WTC11 (cell line): ENCODE measurements around the gene NXN. TPM values are rescaled to one million over a fixed set of nuclear protein-coding genes. Genes with fewer than 3 reads are reported as not detected.
A peak's percentile ranks its signal among the peaks of the same experiment; 100 is the strongest.

ENCODE experiments used
- ATAC-seq: fragments of 200-7000 bp; cut with Tn5 transposase; 2 replicates; pipeline ENCODE4 v1.10.0; 2021; ENCODE audit warnings: mild to moderate bottlenecking, moderate library complexity
- Bru-seq: library from RNA; stranded (reverse); fragments of 400-500 nt; gene quantifications from one replicate; lab custom pipeline; 2021; lab: Mats Ljungman, UMichigan
- CTCF ChIA-PET: fragments of 300-600 bp; sonication (Branson Sonifier 250); formaldehyde crosslinking; loops from one replicate; lab custom pipeline; 2021; ENCODE audit warnings: antibody characterized with exemption; lab: Charles Lee
- POLR2A ChIA-PET: fragments of 350-600 bp; sonication (Branson Sonifier 250); formaldehyde crosslinking; loops from one replicate; lab custom pipeline; 2021; ENCODE audit warnings: antibody characterized with exemption; lab: Charles Lee
- DNase-seq: peaks from one replicate; pipeline ENCODE4 v3.0.0; 2021; ENCODE audit warnings: low spot score
- H3K27ac Mint-ChIP-seq: 2 replicates; pipeline ENCODE4 v1.8.0; 2021; ENCODE audit warnings: mixed read lengths
- H3K27me3 Mint-ChIP-seq: 2 replicates; pipeline ENCODE4 v1.8.0; 2021; ENCODE audit warnings: low read depth, mild to moderate bottlenecking, moderate library complexity, mixed read lengths
- H3K36me3 Mint-ChIP-seq: 2 replicates; pipeline ENCODE4 v1.8.0; 2021; ENCODE audit warnings: mixed read lengths
- H3K4me1 Mint-ChIP-seq: 2 replicates; pipeline ENCODE4 v1.8.0; 2022; ENCODE audit warnings: mixed read lengths
- H3K4me3 Mint-ChIP-seq: 2 replicates; pipeline ENCODE4 v1.8.0; 2021; ENCODE audit warnings: mild to moderate bottlenecking, moderate library complexity, mixed read lengths
- H3K9me3 Mint-ChIP-seq: 2 replicates; pipeline ENCODE4 v1.8.0; 2021; ENCODE audit warnings: mixed read lengths
- ATF1 ChIP-seq: sonication (generic); formaldehyde crosslinking; IDR thresholded peaks from 2 replicates; pipeline ENCODE4 v1.8.1; 2023; ENCODE audit warnings: mild to moderate bottlenecking, moderate library complexity, missing genetic modification reagents
- CBFB ChIP-seq: sonication (generic); formaldehyde crosslinking; IDR thresholded peaks from 2 replicates; pipeline ENCODE4 v1.8.1; 2022; ENCODE audit warnings: mild to moderate bottlenecking, low read depth, missing genetic modification reagents
- CREB1 ChIP-seq: sonication (generic); formaldehyde crosslinking; IDR thresholded peaks from 2 replicates; pipeline ENCODE4 v1.8.0; 2023; ENCODE audit warnings: mild to moderate bottlenecking, missing genetic modification reagents
- ETV6 ChIP-seq: sonication (generic); formaldehyde crosslinking; IDR thresholded peaks from 2 replicates; pipeline ENCODE4 v1.8.1; 2022; ENCODE audit warnings: mild to moderate bottlenecking, missing genetic modification reagents
- FOXK1 ChIP-seq: sonication (generic); formaldehyde crosslinking; IDR thresholded peaks from 2 replicates; pipeline ENCODE4 v1.8.0; 2022; ENCODE audit warnings: mild to moderate bottlenecking, moderate library complexity, missing genetic modification reagents
- JAZF1 ChIP-seq: fragments of 250-450 bp; sonication (Bioruptor Pico); IDR thresholded peaks from 2 replicates; pipeline ENCODE4 v1.9.0; 2021; ENCODE audit warnings: moderate library complexity, mild to moderate bottlenecking, inconsistent platforms
- MXD4 ChIP-seq: fragments of 250-450 bp; sonication (Bioruptor Pico); IDR thresholded peaks from 2 replicates; pipeline ENCODE4 v1.8.0; 2021; ENCODE audit warnings: mild to moderate bottlenecking, moderate library complexity, borderline replicate concordance
- MYBL2 ChIP-seq: sonication (generic); formaldehyde crosslinking; IDR thresholded peaks from 2 replicates; pipeline ENCODE4 v1.8.1; 2023; ENCODE audit warnings: mild to moderate bottlenecking, moderate library complexity, missing genetic modification reagents
- NFATC4 ChIP-seq: fragments of 250-450 bp; sonication (Bioruptor Pico); IDR thresholded peaks from 2 replicates; pipeline ENCODE4 v1.9.0; 2021; ENCODE audit warnings: mild to moderate bottlenecking
- PRRX2 ChIP-seq: fragments of 250-450 bp; sonication (Bioruptor Pico); IDR thresholded peaks from 2 replicates; pipeline ENCODE4 v1.8.0; 2021; ENCODE audit warnings: mild to moderate bottlenecking
- SOX15 ChIP-seq: fragments of 250-450 bp; sonication (Bioruptor Pico); IDR thresholded peaks from 2 replicates; pipeline ENCODE4 v1.9.0; 2021; ENCODE audit warnings: mild to moderate bottlenecking
- ZNF317 ChIP-seq: sonication (generic); formaldehyde crosslinking; IDR thresholded peaks from 2 replicates; pipeline ENCODE4 v1.8.1; 2023; ENCODE audit warnings: low read depth, mild to moderate bottlenecking, moderate library complexity, missing genetic modification reagents, borderline replicate concordance
- ZNF416 ChIP-seq: fragments of 250-450 bp; sonication (Bioruptor Pico); IDR thresholded peaks from 2 replicates; pipeline ENCODE4 v1.9.0; 2021; ENCODE audit warnings: mild to moderate bottlenecking, inconsistent platforms
- long read RNA-seq, 3 experiments: library from RNA in 1 of 3; library from capped mRNA in 1 of 3; library from polyadenylated mRNA in 1 of 3; unstranded in 2 of 3; stranded (forward) in 1 of 3; transcript quantifications; one replicate each; pipeline ENCODE4 v2.0.0, GENCODE V29; 2021
- total RNA-seq: library from RNA; stranded (reverse); gene quantifications from 3 replicates; pipeline ENCODE4 v1.2.3, GENCODE V29; 2021
- TF ChIP-seq, protein P1 (sequence below): sonication (generic); formaldehyde crosslinking; IDR thresholded peaks from 2 replicates; pipeline ENCODE4 v1.8.1; 2022; ENCODE audit warnings: mild to moderate bottlenecking, missing genetic modification reagents, moderate library complexity, borderline replicate concordance
- TF ChIP-seq, protein P2 (sequence below): sonication (generic); formaldehyde crosslinking; IDR thresholded peaks from 2 replicates; pipeline ENCODE4 v1.8.1; 2022; ENCODE audit warnings: mild to moderate bottlenecking, moderate library complexity, missing genetic modification reagents
- TF ChIP-seq, protein P3 (sequence below): sonication (generic); formaldehyde crosslinking; IDR thresholded peaks from 2 replicates; pipeline ENCODE4 v1.8.0; 2023; ENCODE audit warnings: missing genetic modification reagents, mild to moderate bottlenecking, borderline replicate concordance
- TF ChIP-seq, protein P4 (sequence below): fragments of 250-450 bp; sonication (Bioruptor Pico); IDR thresholded peaks from 2 replicates; pipeline ENCODE4 v1.9.0; 2021; ENCODE audit warnings: mild to moderate bottlenecking, borderline replicate concordance
- TF ChIP-seq, protein P5 (sequence below): sonication (generic); formaldehyde crosslinking; IDR thresholded peaks from 2 replicates; pipeline ENCODE4 v1.8.0; 2022; ENCODE audit warnings: mild to moderate bottlenecking, missing genetic modification reagents
- TF ChIP-seq, protein P6 (sequence below): fragments of 250-450 bp; sonication (Bioruptor Pico); conservative IDR thresholded peaks from 2 replicates; pipeline ENCODE4 v1.9.0; 2021; ENCODE audit warnings: mild to moderate bottlenecking

The NXN gene
- 96.8 to 100 TPM (median 98.7 TPM) in 3 replicates for total RNA-seq
- Bru-seq, nascent RNA, result percentile 70 among the genes with signal in this experiment
- long read RNA-seq, experiment 1, transcript NXN-201 (8 exons, 3,036 nt), result major isoform, 258 of 309 reads
- long read RNA-seq, experiment 1, partial matches to known transcripts, result 17 of 309 reads
- long read RNA-seq, experiment 1, other reads (novel, unspliced or antisense), result 28 of 309 reads
- long read RNA-seq, experiment 2, transcript NXN-201 (8 exons, 3,036 nt), result major isoform, 41 of 100 reads
- long read RNA-seq, experiment 2, partial matches to known transcripts, result 9 of 100 reads
- long read RNA-seq, experiment 2, other reads (novel, unspliced or antisense), result 48 of 100 reads
- long read RNA-seq, experiment 3, partial matches to known transcripts, result 0 of 2 reads
- long read RNA-seq, experiment 3, other reads (novel, unspliced or antisense), result 1 of 2 reads

DNA sequence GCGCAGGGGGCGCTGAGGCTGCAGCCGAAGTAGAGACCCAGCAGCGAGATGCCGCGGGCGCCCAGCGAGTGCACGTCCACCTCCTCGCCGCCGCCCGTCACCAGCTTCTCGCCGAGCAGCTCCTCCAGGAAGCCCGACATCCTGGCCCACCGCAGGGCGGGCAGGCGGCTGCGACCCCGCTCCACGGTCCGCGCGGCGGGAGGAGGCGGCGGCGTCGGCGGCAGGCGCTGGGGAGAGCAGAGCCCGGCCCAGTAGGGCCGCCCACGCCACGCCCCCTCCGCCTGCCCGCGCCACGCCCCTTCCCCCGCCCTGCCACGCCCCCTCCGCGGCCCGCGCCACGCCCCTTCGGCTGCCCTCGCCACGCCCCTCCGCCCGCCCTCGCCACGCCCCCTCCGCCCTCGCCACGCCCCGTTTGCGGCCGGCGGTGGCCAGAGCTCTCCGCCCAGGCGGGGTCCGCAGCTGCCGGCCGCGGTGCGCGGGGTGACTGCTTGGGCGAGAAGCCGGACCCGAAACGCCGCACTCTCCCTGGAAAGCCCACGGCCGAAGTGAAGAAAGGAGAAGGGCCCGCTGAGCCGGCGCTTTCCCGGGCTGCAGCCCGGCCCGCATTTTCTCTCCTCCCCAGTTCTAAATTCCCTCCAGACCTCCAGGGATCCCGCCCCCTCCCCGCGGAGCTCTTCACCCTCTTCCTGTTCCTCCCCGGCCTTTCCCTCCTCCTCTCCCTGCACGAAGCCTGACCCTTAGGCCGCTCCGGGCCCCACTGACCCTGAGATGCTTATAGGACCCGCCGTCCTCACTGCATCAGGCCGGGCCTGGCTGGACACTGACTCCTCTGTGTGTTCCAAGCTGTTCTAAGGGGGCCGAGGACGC lies at the start of gene NXN:
NXN (minus strand) TSS at position 238 of the 867 bp plus-strand sequence.
- POLR2A ChIA-PET, result interaction anchor here (0.6 to 2.8 kb wide), 17 partner anchors 9 to 308 kb away, joined by 3 to 32 read pairs (median 4); partner anchors contain the start of genes GLOD4 and MRM3
- peak within 1 kb of the TSS; percentile 96; the same call in 1 of the 2 replicates for H3K27ac Mint-ChIP-seq
- peak; percentile 74 for ATAC-seq
- TF ChIP-seq, protein P1, sequence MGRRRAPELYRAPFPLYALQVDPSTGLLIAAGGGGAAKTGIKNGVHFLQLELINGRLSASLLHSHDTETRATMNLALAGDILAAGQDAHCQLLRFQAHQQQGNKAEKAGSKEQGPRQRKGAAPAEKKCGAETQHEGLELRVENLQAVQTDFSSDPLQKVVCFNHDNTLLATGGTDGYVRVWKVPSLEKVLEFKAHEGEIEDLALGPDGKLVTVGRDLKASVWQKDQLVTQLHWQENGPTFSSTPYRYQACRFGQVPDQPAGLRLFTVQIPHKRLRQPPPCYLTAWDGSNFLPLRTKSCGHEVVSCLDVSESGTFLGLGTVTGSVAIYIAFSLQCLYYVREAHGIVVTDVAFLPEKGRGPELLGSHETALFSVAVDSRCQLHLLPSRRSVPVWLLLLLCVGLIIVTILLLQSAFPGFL (CRISPR knock-in tag), result no peak
- TF ChIP-seq SOX15 (no peak), JAZF1 (CRISPR knock-in tag) (no peak), CREB1 (no peak), ZNF416 (CRISPR knock-in tag) (no peak), FOXK1 (CRISPR knock-in tag) (0 out of 2 replicates have a peak, but pooled peaks have one; percentile 43), ETV6 (CRISPR knock-in tag) (no peak), ATF1 (CRISPR knock-in tag) (no peak), CBFB (0 out of 2 replicates have a peak, but pooled peaks have one; percentile 21), MYBL2 (CRISPR knock-in tag) (no peak), MXD4 (CRISPR knock-in tag) (no peak), NFATC4 (no peak), PRRX2 (CRISPR knock-in tag) (no peak), ZNF317 (CRISPR knock-in tag) (no peak)
- TF ChIP-seq, protein P2, sequence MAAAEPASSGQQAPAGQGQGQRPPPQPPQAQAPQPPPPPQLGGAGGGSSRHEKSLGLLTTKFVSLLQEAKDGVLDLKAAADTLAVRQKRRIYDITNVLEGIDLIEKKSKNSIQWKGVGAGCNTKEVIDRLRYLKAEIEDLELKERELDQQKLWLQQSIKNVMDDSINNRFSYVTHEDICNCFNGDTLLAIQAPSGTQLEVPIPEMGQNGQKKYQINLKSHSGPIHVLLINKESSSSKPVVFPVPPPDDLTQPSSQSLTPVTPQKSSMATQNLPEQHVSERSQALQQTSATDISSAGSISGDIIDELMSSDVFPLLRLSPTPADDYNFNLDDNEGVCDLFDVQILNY, result no peak
- TF ChIP-seq, protein P3, sequence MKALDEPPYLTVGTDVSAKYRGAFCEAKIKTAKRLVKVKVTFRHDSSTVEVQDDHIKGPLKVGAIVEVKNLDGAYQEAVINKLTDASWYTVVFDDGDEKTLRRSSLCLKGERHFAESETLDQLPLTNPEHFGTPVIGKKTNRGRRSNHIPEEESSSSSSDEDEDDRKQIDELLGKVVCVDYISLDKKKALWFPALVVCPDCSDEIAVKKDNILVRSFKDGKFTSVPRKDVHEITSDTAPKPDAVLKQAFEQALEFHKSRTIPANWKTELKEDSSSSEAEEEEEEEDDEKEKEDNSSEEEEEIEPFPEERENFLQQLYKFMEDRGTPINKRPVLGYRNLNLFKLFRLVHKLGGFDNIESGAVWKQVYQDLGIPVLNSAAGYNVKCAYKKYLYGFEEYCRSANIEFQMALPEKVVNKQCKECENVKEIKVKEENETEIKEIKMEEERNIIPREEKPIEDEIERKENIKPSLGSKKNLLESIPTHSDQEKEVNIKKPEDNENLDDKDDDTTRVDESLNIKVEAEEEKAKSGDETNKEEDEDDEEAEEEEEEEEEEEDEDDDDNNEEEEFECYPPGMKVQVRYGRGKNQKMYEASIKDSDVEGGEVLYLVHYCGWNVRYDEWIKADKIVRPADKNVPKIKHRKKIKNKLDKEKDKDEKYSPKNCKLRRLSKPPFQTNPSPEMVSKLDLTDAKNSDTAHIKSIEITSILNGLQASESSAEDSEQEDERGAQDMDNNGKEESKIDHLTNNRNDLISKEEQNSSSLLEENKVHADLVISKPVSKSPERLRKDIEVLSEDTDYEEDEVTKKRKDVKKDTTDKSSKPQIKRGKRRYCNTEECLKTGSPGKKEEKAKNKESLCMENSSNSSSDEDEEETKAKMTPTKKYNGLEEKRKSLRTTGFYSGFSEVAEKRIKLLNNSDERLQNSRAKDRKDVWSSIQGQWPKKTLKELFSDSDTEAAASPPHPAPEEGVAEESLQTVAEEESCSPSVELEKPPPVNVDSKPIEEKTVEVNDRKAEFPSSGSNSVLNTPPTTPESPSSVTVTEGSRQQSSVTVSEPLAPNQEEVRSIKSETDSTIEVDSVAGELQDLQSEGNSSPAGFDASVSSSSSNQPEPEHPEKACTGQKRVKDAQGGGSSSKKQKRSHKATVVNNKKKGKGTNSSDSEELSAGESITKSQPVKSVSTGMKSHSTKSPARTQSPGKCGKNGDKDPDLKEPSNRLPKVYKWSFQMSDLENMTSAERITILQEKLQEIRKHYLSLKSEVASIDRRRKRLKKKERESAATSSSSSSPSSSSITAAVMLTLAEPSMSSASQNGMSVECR, result no peak
- TF ChIP-seq, protein P4, sequence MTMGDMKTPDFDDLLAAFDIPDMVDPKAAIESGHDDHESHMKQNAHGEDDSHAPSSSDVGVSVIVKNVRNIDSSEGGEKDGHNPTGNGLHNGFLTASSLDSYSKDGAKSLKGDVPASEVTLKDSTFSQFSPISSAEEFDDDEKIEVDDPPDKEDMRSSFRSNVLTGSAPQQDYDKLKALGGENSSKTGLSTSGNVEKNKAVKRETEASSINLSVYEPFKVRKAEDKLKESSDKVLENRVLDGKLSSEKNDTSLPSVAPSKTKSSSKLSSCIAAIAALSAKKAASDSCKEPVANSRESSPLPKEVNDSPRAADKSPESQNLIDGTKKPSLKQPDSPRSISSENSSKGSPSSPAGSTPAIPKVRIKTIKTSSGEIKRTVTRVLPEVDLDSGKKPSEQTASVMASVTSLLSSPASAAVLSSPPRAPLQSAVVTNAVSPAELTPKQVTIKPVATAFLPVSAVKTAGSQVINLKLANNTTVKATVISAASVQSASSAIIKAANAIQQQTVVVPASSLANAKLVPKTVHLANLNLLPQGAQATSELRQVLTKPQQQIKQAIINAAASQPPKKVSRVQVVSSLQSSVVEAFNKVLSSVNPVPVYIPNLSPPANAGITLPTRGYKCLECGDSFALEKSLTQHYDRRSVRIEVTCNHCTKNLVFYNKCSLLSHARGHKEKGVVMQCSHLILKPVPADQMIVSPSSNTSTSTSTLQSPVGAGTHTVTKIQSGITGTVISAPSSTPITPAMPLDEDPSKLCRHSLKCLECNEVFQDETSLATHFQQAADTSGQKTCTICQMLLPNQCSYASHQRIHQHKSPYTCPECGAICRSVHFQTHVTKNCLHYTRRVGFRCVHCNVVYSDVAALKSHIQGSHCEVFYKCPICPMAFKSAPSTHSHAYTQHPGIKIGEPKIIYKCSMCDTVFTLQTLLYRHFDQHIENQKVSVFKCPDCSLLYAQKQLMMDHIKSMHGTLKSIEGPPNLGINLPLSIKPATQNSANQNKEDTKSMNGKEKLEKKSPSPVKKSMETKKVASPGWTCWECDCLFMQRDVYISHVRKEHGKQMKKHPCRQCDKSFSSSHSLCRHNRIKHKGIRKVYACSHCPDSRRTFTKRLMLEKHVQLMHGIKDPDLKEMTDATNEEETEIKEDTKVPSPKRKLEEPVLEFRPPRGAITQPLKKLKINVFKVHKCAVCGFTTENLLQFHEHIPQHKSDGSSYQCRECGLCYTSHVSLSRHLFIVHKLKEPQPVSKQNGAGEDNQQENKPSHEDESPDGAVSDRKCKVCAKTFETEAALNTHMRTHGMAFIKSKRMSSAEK (CRISPR knock-in tag), result no peak
- TF ChIP-seq, protein P5, sequence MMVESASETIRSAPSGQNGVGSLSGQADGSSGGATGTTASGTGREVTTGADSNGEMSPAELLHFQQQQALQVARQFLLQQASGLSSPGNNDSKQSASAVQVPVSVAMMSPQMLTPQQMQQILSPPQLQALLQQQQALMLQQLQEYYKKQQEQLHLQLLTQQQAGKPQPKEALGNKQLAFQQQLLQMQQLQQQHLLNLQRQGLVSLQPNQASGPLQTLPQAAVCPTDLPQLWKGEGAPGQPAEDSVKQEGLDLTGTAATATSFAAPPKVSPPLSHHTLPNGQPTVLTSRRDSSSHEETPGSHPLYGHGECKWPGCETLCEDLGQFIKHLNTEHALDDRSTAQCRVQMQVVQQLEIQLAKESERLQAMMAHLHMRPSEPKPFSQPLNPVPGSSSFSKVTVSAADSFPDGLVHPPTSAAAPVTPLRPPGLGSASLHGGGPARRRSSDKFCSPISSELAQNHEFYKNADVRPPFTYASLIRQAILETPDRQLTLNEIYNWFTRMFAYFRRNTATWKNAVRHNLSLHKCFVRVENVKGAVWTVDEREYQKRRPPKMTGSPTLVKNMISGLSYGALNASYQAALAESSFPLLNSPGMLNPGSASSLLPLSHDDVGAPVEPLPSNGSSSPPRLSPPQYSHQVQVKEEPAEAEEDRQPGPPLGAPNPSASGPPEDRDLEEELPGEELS (CRISPR knock-in tag), result peak; percentile 20; the same call in 1 of the 2 replicates
- TF ChIP-seq, protein P6, sequence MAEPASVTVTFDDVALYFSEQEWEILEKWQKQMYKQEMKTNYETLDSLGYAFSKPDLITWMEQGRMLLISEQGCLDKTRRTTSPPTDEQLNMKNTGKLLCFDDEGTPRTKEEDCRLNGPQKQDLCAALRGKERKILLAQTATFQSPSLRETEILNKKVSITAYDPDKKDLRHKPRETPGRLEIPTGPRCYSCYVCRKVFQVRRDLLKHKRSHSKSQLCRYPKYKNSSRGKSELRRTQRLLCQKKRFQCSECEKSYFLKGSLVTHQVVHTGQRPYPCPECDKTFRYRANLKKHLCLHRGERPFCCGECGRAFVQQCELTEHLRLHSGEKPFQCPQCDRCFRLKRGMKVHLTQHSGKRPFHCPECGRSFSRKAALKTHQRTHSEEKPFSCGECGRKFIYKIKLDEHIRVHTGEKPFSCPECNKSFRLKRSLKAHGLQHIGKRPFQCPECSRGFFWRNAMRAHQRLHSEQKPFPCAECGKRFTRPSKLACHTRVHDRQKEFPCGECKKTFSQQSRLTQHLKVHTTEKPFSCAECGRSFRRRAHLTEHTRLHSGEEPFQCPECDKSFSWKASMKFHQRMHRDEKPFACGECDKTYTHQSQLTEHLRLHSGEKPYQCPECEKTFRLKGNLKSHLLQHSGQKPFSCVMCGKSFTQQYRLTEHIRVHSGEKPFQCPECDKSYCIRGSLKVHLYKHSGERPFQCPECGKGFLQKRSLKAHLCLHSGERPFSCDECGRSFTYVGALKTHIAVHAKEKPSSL (CRISPR knock-in tag), result no peak

More for the DNA sequence above, at the start of gene NXN:
- H3K4me3 Mint-ChIP-seq, result peak within 1 kb of the TSS; percentile 93
- H3K27me3 Mint-ChIP-seq, result no peaks in the 10 kb centered on the region
- CTCF ChIA-PET, result interaction anchor here (0.5 to 6.8 kb wide), 36 partner anchors 7 to 568 kb away, joined by 3 to 190 read pairs (median 6); partner anchors contain the start of genes GEMIN4, GLOD4, MRM3 and TIMM22
- peaks cover 37% of the 10 kb centered on the region for H3K4me1 Mint-ChIP-seq
- DNase-seq, result peak; percentile 83
- H3K36me3 Mint-ChIP-seq, result no peaks in the 10 kb centered on the region
- H3K9me3 Mint-ChIP-seq, result no peaks in the 10 kb centered on the region
